HG03342 (cell line): ENCODE measurements around the gene STK11.
A peak's percentile ranks its signal among the peaks of the same experiment; 100 is the strongest.

ENCODE experiments used
- ATAC-seq: cut with Tn5 transposase; IDR thresholded peaks from one replicate; pipeline ENCODE4 v1.9.1; 2021; ENCODE audit warnings: mild to moderate bottlenecking, moderate library complexity; ENCODE audit not compliant: unreplicated experiment

The STK11 gene

DNA sequence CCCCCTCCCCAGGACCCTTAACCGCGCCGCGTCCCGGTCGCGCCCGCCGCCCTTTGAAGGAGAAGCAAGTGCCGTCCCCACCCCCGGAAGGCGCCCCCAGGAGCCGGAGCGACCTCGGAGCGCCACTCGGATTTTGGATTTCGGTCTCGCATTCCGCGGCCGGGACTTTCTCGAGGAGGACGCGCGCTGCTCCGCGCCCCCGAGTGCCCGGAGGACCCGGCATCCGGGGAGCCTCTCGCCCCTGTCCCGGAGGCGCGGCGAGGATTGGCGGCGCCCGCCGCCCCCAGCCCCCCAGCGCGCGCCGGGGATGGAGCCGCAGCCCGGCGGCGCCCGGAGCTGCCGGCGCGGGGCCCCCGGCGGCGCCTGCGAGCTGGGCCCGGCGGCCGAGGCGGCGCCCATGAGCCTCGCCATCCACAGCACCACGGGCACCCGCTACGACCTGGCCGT, 44.4 kb downstream of the STK11 start:
- no peak for ATAC-seq

DNA sequence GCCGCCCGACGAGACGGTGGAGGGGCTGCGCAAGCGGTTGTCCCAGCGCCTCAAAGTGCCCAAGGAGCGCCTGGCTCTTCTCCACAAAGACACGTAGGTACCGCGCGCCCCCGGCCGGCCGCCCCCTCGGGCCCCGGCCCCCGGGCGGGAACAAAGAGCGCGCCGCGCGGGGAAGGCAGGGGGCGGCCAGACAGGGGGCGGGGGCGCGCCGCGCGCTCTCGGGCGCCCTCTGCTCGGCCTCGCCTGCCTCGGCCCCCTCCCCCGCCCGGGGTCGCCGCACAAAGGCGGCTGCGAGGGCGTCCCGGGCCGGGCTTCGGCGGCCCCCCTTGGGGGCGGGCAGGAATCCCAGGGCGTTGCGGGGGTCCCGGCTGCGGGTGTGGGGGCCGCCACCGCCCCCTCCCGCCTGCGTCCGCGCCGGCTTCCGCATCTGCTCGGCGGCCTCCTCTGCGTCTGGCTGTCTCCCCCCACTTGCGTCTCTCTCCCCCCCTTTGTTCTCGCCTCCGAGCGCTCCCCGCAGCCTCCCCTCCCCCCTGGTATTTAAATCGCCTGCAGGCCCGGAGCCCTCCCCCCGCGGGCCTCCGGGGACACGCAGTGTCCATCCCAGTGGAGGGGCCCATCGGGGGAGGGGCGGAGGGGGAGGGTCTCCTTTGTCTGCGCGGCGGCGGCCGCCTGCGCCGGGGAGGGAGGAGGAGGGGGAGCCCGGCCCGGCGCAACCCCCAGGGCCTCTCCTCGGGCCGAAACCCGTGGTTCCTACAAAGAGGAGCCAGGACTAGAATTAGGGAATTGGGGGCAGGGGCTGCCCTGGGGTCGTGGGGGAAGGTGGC, 45.1 kb downstream of the STK11 start:
- ATAC-seq: no peak

DNA sequence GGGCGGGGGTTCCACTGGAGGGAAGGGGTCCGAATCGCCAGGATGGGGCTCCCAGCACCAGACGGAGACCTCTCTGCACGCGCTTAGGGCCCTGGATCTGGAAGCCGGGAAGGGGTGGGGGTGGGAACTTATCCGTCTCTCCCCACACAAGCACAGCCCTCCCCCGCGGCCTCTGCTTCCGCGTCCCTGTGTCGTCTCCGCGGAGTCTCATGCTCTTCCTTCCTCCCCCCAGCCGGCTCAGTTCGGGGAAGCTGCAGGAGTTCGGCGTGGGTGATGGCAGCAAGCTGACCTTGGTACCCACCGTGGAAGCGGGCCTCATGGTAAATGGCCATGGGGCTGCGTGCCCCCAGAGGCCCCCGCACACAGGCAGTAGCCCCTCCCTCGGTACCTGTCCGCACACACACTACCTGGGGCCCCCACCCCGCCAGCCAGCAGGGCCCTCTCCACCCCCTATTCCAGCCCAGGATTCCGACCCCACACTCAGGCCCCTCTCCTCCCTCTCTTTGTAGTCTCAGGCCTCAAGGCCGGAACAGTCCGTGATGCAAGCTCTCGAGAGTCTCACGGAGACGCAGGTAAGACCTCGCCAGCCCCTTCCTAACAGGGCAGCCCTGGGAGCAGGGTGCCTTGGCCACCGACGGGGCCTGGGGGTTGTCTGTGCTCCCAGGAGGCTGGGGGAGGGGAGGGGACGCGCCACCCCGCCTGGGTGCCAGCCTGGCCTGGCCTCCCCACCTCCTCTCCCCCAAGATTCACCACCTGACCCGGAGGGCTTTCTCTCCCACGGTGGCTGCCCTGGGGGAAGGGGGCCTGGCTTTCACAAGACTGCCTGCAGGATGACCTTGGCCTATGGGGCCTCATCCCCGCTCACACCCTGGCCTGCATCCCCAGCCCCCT, 46.0 kb downstream of the STK11 start:
- ATAC-seq: no peak

DNA sequence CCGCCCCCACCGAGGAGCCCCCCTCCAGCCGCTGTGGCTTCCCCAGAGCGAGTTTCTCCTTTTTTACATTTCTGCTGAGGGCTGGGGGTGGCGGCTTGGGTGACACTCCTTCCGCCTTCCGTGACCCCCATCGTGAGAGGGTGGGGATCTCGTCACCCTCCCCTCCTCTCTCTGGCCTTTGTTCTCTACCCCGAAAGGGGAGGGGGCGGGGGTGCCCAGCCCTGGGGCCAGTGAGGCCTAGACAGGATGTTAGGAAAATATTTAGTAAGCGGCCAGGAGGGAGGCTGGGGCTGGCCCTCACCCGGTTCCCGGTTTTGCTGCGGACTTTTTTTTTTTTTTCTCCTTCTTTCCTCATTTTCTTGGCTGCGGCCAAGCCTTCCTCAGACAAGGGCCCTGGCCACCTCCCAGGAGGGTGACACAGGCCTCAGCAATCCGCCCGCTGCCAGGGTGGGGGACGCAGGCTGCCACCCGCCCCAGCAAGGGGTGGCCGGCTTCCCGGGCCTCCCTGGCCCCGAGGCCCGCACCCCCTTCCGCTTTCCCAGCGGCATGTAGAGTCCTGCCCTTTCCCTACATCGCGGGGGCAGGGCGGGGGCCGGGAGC, 46.7 kb downstream of the STK11 start:
- ATAC-seq: no peak

DNA sequence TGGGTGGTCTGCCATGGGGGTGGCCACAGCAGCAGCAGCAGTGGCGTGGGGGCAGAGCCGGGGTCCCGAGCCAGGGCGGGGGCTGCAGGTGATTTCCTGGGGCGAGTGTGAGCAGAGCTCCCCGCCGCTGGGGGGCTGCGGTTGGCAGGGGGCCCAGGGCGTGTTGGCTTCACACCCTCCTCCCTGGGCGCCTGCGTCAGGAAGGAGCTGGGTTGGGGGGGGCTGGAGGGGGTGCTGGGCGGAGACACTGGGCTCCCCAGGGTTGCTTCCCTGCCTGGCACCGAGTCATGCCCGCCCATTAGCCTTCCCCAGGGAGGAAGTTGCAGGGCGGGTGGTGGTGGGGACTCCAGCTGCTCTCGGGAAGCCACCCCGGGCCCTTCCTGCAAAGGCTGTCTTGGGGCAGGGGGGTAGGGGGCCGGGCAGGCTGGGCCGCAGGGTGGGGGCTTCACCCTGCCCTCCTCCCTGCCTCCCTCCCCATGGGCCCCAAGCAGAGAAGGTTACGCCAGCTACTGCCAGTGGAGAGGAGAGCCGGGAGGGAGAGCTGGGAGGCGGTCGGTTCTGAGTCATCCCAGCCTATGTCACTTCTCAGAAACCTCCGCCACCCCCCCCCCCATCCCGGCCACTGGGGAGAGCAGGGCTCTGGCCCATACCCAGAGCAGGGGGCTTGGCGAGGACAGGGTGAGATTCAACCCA, 47.4 kb downstream of the STK11 start:
- no peak for ATAC-seq

DNA sequence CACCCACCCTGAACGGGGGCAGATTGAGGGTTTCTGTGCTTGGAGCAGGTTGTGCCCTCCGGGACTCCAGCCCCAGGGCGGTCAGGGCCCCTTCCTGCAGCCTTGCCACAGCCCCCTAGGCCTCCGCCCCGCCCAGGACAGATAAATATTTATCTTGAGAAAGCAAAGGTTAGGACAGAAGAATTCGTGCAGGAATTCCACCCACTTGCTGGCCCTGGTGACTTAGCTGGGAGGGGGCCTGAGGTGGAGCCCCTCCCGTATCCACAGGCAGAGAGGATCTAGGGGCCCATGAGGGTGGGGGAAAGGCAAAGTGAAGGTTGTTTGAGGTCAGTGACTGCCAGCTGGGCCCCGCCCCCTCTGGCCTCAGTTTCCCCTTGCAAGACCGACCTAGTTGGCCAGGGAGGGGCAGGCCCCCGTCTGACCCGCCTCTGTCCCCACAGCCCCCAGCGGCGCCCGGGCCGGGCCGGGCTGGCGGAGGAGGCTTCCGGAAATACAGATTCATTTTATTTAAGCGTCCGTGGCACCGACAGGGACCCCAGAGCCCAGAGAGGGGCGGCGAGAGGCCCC, 48.0 kb downstream of the STK11 start:
- no peak for ATAC-seq

DNA sequence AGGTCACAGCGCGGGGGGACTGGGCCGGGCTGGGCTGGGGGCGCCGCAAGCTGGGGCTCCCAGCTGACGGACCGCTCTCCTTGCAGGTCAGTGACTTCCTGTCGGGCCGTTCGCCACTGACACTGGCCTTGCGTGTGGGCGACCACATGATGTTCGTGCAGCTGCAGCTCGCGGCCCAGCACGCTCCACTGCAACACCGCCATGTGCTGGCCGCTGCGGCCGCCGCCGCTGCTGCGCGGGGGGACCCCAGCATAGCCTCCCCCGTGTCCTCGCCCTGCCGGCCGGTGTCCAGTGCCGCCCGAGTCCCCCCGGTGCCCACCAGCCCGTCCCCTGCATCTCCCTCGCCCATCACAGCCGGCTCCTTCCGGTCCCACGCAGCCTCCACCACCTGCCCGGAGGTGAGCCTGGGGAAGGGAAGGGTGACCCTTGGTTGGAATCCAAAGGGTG, 48.5 kb downstream of the STK11 start:
- ATAC-seq: no peak

DNA sequence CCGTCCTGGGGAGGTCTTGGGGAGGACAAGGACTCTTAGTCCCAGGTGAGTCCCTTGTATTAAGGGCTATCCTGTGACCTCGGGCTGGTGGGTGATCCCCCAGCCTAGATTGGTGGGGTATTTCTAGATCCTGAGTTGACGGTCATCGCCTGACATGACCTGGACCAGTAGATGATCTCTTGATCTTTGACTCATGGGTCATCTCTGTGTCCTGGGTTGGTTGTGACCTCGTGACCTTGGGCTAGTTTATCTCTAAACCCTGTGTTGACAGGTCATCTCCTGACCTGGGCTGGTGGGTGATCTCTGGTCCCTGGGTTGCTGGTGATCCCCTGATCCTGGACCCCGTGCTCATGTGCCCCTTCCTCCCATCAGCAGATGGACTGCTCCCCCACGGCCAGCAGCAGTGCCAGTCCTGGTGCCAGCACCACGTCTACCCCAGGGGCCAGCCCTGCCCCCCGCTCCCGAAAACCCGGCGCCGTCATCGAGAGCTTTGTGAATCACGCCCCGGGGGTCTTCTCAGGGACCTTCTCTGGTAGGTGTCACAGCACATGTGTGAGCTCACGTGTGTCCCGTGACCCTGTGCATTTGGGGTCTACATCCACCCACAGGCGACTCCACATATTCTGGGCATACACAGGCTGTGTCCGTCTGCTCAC, 49.1 kb downstream of the STK11 start:
- no peak for ATAC-seq

DNA sequence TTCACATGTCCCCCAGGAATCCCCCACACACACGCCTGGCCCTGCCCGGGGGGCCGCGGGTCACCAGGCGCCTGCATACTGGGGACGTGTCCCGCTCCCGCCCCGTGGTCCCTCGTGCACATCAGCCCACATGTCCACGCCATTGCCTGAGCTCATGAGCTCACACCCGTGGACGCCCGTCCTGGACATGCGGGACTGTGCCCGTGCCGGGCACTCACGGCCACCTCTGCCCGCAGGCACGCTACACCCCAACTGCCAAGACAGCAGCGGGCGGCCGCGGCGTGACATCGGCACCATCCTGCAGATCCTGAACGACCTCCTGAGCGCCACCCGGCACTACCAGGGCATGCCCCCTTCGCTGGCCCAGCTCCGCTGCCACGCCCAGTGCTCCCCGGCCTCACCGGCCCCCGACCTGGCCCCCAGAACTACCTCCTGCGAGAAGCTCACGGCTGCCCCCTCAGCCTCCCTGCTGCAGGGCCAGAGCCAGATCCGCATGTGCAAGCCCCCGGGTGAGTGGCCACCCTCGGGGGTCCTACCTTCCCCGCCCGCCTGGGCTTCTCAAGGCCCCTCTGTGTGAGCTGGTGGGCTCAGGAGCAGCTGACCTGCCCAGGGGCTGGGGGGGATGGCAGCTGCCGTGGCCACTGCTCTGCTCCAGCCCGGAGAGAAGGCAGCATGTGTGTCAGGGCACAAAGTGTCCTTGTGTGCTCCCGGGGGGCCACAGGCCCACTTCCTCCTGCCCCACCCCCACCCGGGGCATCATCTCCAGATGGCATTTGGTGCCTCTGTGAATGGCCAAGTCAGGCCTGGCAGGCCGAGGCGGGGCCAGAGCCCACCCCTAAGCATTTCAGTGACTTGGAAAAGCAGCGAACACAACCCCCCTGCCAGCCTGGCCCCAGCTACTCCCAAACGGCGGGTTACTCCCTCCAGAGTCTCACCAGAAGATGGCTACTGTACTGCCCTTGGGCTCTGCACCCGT, 49.9 kb downstream of the STK11 start:
- no peak for ATAC-seq

DNA sequence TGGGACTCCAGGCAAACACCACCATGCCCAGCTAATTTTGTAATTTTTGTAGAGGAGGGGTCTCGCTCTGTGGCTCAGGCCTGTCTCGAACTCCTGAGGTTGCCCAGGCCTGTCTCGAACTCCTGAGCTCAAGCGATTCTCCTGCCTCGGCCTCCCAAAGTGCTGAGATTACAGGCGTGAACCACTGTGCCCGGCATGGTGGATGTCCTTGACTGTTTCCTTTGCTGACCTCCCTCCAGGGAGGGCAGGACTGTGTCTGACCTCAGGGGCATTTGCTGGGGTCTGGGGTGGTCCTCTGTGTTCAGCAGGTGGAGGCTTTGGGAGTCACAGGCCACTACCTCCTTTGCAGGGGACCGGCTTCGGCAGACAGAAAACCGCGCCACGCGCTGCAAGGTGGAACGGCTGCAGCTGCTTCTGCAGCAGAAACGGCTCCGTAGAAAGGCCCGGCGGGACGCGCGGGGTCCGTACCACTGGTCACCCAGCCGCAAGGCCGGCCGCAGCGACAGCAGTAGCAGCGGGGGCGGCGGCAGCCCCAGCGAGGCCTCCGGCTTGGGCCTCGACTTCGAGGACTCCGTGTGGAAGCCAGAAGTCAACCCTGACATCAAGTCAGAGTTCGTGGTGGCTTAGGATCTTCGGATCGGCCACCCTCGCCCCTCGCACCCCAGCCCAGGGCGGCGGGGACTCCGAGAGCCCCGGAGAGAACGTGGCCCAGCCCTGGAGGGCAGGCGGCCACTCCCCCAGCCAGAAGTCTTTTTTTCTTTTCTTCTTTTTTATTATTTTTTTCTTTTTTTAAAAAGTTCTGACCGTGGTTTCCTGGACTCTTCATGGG, 51.3 kb downstream of the STK11 start:
- no peak for ATAC-seq

DNA sequence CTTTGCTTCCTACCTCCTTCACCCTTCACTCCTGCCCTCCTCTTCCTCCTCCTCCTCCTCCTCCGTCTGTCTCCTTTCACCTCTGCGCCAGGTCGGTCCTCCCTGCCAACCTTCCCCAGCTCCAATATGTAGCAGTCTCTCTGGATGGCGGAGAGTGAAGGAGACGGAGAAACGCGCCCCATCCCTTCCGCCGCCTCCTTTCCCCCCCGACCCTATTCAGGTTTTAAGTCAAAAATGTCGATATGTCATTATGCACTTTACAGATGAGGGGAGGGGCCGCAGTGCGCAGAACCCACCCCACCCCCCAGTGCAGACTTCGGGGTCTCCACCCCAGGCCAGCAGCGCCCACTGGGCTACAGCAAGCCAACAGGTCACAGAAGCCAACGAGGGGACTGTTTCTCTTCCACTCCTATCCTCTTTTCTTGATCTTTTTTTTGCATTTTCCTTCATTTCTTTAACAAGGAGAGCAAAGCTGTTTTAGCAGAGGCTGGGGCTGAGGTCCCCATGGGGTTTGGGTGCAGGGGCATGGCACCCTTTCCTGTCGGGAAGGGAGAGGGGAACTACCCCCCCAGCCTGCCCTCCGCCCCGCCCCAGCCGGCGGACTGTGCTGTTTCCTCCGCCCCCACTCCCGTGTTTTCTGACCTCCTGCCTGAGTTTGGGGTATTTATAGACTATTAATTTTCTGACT, 52.0 kb downstream of the STK11 start:
- ATAC-seq: no peak

DNA sequence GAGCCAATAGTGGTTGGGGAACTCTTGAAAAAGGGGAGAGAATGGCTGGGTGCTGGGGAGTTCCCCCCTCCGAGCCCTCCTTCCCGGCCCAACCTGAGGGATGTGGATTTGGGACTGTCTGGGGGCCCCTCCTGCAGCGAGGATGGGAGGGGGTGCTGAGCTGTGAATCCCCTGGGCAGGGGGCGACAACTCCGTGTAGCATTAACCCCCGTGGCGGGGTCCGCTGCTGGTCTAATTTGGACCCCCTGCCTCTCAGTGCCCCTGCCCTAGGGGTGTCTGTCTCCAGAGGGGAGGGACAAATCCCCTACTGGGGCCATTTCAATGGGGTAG, 52.5 kb downstream of the STK11 start:
- no peak for ATAC-seq

DNA sequence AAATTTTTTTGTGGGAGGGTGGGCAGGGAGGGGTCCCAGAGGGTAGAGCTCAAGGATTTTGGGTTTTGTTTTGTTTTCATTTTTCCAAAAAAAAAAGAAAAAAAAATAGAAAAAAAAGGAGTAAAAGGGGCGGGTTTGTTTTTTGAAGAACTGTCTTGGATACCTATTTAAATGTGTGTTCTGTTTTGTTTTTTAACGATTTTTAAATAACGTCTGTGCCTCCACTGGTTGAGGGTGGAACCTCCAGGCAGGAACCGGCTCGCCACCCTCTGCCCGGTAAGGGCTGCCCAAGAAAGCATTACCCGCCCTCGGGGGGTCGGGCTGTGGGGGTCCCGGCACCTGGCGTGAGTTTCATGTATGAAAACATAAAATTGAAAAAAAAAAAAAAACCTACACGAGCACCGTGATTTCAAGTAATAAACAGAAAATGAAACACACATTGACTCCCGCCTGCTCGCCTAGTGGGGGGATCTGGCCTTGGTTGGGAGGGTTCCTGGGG, 53.2 kb downstream of the STK11 start:
- no peak for ATAC-seq

DNA sequence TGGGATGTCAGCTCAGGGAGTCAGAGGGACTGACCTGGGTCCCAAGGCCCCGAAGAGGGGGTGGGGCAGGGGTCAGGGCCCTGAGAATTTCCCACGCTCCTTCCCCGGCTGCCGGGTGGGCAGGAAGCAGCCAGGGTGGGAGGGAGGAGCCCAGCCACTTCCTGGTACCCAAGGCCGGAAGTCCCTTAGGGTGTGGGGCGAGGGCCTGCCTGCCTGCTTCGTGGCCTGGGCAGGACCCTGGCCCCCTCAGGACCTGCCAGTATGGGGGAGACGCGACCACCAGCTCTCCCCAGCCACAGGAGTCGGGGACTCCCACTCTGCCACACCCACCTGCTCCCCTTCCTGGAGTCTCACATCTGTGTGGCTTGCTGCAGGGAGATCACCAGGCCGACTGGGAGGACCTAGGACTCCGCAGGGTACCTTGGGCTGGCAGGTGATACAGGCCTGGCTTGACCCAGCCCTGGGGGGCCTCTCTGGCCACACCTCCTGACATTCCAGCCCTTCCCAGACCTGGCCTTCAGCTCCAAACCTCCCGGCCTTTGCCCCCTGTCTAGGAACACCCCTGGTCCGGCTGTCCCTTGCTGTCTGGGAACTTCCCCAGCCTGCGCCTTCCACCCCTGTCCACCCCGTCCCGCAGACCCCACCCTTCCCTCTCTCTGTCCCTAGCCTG, 53.8 kb downstream of the STK11 start:
- ATAC-seq: peak; percentile 31

DNA sequence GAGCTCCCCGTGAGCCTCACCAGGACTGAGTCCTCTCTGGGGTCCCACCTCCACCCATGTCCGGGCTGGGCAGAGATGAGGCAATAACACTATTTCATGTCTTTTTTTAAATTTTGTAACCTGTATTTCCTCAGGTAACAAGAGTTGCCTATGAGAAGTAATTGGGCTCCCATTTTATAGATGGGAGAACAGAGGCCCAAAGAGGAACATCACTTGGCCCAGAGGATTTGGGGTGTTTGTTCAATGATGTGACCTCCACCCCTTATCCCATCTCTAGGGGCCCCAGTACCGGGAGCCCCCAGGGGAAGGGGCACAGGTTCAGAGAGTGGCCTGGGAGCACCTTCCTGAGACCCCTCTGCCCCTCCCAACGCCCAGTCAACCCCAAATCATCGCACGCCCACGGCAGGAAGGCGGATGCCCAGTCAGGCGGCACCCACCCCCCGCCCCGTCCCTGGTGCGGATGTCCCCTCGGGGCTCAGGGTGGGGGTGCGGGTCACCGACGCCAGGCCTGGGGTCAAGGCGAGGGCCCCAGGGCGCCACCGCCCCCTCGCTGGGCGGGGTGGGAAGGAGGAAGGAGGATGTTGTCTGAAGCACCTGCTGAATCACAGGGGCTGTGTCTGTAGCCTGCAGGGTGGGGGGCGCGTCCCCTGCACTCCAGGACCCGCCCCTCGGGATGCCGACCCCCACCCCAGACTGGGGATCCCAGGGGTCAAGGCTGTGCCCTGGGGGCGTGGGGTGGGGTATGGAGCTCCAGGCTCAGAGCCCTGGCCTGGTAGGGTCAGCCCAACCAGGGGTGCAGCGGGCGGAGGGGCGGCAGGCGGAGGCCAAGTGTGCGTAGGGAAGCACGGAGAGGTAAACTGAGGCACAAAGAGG, 54.5 kb downstream of the STK11 start:
- ATAC-seq: peak; percentile 12
